Ascending aorta (tissue), 2 donors: Measurements from ENCODE around the gene PRLHR. TPM values are rescaled to one million over a fixed set of nuclear protein-coding genes. Genes with fewer than 3 reads are reported as not detected.

Source experiments
- DNase-seq, 2 donors: peaks; one replicate each; pipeline ENCODE4 v3.0.0-alpha.2; 2019; ENCODE audit warnings: low spot score in 2 of 2
- H3K27ac ChIP-seq, 2 donors: fragments of 200-600 bp; sonication (generic); one replicate each; pipeline ENCODE4 v1.5.1; 2016 to 2017; ENCODE audit warnings: mild to moderate bottlenecking in 1 of 2
- H3K27me3 ChIP-seq: fragments of 200-600 bp; sonication (generic); one replicate; pipeline ENCODE4 v1.5.1; 2017
- H3K36me3 ChIP-seq, 2 donors: fragments of 200-600 bp; sonication (generic); one replicate each; pipeline ENCODE4 v1.5.1; 2016
- H3K4me1 ChIP-seq, 2 donors: fragments of 200-600 bp; sonication (generic); one replicate each; pipeline ENCODE4 v1.5.1; 2016 to 2017; ENCODE audit warnings: mild to moderate bottlenecking in 1 of 2
- H3K4me3 ChIP-seq, 2 donors: fragments of 200-600 bp; sonication (generic); one replicate each; pipeline ENCODE4 v1.5.1; 2016 to 2017; ENCODE audit warnings: mild to moderate bottlenecking in 1 of 2
- H3K9me3 ChIP-seq, 2 donors: fragments of 200-600 bp; sonication (generic); one replicate each; pipeline ENCODE4 v1.5.1; 2016
- intact Hi-C: fragments of 100-400 bp; cut with DNase I; formaldehyde crosslinking; loops from one replicate; pipeline ENCODE4 v1.15.1; 2023
- total RNA-seq: library from RNA; depleted of rRNA; stranded (reverse); fragments of >200 nt; gene quantifications from one replicate; pipeline ENCODE4 v1.1.0, GENCODE V29; 2016
- TF ChIP-seq, protein P1 (sequence below), 3 experiments: fragments of 200-600 bp in 2 of 3; fragments of 450-650 bp in 1 of 3; sonication (generic) in 2 of 3; IDR thresholded peaks; one replicate each; pipeline ENCODE4 v1.5.1; 2016 to 2019; ENCODE audit warnings: antibody characterized with exemption in 3 of 3, mild to moderate bottlenecking in 1 of 3, moderate library complexity in 1 of 3

The PRLHR gene
- total RNA-seq, 1 donor from 2014 or later = not detected

GRCh38 chr10:118562851-118563250, 32.6 kb downstream of the PRLHR start:
- no peaks in the 10 kb centered on the region for H3K4me1 ChIP-seq
- intact Hi-C loops = loop anchor here (10.0 kb wide), 1 partner anchor 462 kb away; the partner anchor contains the start of gene NANOS1
- H3K27me3 ChIP-seq = no peaks in the 10 kb centered on the region
- H3K36me3 ChIP-seq = no peaks in the 10 kb centered on the region
- no peak overlapping the region for H3K27ac ChIP-seq
- no peaks in the 10 kb centered on the region for H3K9me3 ChIP-seq
- DNase-seq = no peak
- TF ChIP-seq, protein P1, sequence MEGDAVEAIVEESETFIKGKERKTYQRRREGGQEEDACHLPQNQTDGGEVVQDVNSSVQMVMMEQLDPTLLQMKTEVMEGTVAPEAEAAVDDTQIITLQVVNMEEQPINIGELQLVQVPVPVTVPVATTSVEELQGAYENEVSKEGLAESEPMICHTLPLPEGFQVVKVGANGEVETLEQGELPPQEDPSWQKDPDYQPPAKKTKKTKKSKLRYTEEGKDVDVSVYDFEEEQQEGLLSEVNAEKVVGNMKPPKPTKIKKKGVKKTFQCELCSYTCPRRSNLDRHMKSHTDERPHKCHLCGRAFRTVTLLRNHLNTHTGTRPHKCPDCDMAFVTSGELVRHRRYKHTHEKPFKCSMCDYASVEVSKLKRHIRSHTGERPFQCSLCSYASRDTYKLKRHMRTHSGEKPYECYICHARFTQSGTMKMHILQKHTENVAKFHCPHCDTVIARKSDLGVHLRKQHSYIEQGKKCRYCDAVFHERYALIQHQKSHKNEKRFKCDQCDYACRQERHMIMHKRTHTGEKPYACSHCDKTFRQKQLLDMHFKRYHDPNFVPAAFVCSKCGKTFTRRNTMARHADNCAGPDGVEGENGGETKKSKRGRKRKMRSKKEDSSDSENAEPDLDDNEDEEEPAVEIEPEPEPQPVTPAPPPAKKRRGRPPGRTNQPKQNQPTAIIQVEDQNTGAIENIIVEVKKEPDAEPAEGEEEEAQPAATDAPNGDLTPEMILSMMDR (IDR thresholded peaks at IDR 0.05) = no peak
- H3K4me3 ChIP-seq = no peak overlapping the region

DNA sequence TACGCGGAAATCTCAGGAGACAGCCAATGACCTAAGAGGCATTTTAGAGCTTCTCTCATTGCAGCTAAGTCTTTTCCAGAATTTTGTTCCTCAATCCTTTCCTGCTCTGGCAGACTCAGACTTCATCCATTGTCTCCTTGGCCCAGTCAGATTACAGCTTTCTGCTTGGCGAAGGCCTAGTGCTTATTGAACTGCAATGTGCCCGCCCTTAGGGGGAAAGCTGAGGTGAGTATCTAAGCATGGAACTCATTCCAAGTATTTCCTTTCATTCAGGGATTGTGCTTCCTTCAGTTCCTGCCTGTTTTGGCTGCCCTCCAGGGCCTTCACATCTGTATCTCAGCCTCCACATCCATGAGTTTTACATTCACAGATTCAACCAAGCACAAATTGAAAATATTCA, 37.5 kb downstream of the PRLHR start:
- Histone ChIP-seq H3K27ac (no peak overlapping the region), H3K9me3 (no peaks in the 10 kb centered on the region), H3K4me1 (no peaks in the 10 kb centered on the region), H3K36me3 (no peaks in the 10 kb centered on the region), H3K4me3 (no peak overlapping the region), H3K27me3 (no peaks in the 10 kb centered on the region)
- DNase-seq = no peak
- TF ChIP-seq, protein P1 (IDR thresholded peaks at IDR 0.05) = no peak
- intact Hi-C loops = no loop called here

GRCh38 chr10:118551535-118552100, 43.8 kb downstream of the PRLHR start:
- DNase-seq = no peak
- Histone ChIP-seq H3K36me3 (no peaks in the 10 kb centered on the region), H3K9me3 (no peaks in the 10 kb centered on the region), H3K27ac (no peak overlapping the region), H3K4me3 (no peak overlapping the region), H3K27me3 (no peaks in the 10 kb centered on the region), H3K4me1 (no peaks in the 10 kb centered on the region)
- TF ChIP-seq, protein P1 (IDR thresholded peaks at IDR 0.05) = no peak
- intact Hi-C loops = no loop called here

GRCh38 chr10:118547282-118547681, 48.2 kb downstream of the PRLHR start:
- Histone ChIP-seq H3K36me3 (no peaks in the 10 kb centered on the region), H3K9me3 (no peaks in the 10 kb centered on the region), H3K27me3 (no peaks in the 10 kb centered on the region), H3K4me1 (no peaks in the 10 kb centered on the region), H3K4me3 (no peak overlapping the region), H3K27ac (no peak overlapping the region)
- TF ChIP-seq, protein P1 (IDR thresholded peaks at IDR 0.05) = no peak
- intact Hi-C loops = no loop called here
- DNase-seq = no peak

DNA sequence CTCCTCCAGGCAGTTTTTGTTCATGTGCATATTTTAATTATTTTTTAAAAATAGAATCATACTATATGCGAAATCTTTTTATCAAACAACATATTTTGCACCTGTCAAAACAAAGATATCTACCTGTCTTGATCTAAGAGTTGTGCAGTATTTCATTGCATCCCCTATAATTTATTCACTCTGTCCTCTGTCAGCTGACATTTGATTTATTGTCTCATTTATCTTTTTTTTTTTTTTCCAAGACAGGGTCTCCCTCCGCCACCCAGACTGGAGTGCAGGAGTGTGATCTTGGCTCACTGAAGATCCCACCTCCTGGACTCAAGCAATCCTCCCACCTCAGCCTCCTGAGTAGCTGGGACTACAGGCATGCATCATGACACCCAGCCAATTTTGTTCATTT, 49.0 kb downstream of the PRLHR start:
- no peaks in the 10 kb centered on the region for H3K27me3 ChIP-seq
- no peak overlapping the region for H3K4me3 ChIP-seq
- intact Hi-C loops = no loop called here
- H3K27ac ChIP-seq = no peak overlapping the region
- H3K9me3 ChIP-seq = no peaks in the 10 kb centered on the region
- no peaks in the 10 kb centered on the region for H3K36me3 ChIP-seq
- TF ChIP-seq, protein P1 (IDR thresholded peaks at IDR 0.05) = no peak
- no peaks in the 10 kb centered on the region for H3K4me1 ChIP-seq
- no peak for DNase-seq

GRCh38 chr10:118545381-118545780, 50.1 kb downstream of the PRLHR start:
- Histone ChIP-seq H3K27ac (no peak overlapping the region), H3K27me3 (no peaks in the 10 kb centered on the region), H3K4me3 (no peak overlapping the region), H3K4me1 (no peaks in the 10 kb centered on the region), H3K9me3 (no peaks in the 10 kb centered on the region), H3K36me3 (no peaks in the 10 kb centered on the region)
- intact Hi-C loops = no loop called here
- TF ChIP-seq, protein P1 (IDR thresholded peaks at IDR 0.05) = no peak
- no peak for DNase-seq
